ENCODE measurements around the gene TMEM151B.
"Not testable (repeated sequence)": the region's sequence is repeated elsewhere in the genome, so short reads cannot be mapped to it uniquely, and the experiment has no call there.

TMEM151B gene

GRCh38 chr6:44269921-44270525, at the start of gene TMEM151B:
Gene TMEM151B (plus strand): TSS chr6:44270450. CDS start chr6:44270743, 293 bp downstream.
- no peak for DNase-seq

GRCh38 chr6:44220913-44221290, 49.3 kb upstream of the TMEM151B start:
- DNase-seq: no peak

GRCh38 chr6:44221291-44221960, 48.8 kb upstream of the TMEM151B start:
- peak; percentile 90 for DNase-seq

GRCh38 chr6:44221961-44222335, 48.3 kb upstream of the TMEM151B start:
- no peak for DNase-seq

GRCh38 chr6:44222486-44223318, 47.5 kb upstream of the TMEM151B start:
- DNase-seq: no peak

- peak; percentile 93 for DNase-seq
Measured at GRCh38 chr6:44223319-44224028, 46.8 kb upstream of the TMEM151B start, which contains the start of gene SLC29A1. Gene SLC29A1 (plus strand): TSS chr6:44223595. CDS start chr6:44227314, 3,719 bp downstream.

- no peak for DNase-seq
Measured at GRCh38 chr6:44224029-44224964, 46.0 kb upstream of the TMEM151B start.

- no peak for DNase-seq
Measured at GRCh38 chr6:44224965-44225305, 45.3 kb upstream of the TMEM151B start.

- no peak for DNase-seq
Measured at GRCh38 chr6:44225579-44226325, 44.5 kb upstream of the TMEM151B start.

GRCh38 chr6:44226368-44227147, 43.7 kb upstream of the TMEM151B start:
- DNase-seq: no peak

- DNase-seq: no peak
Measured at GRCh38 chr6:44227148-44227793, 43.0 kb upstream of the TMEM151B start.

GRCh38 chr6:44228031-44228430, 42.2 kb upstream of the TMEM151B start:
- no peak for DNase-seq

GRCh38 chr6:44228433-44228832, 41.8 kb upstream of the TMEM151B start:
- no peak for DNase-seq

GRCh38 chr6:44228836-44229235, 41.4 kb upstream of the TMEM151B start:
- DNase-seq: no peak

GRCh38 chr6:44229376-44230033, 40.7 kb upstream of the TMEM151B start:
- no peak for DNase-seq

- DNase-seq: no peak
Measured at GRCh38 chr6:44230034-44230675, 40.1 kb upstream of the TMEM151B start.

- DNase-seq: not testable (repeated sequence)
Measured at GRCh38 chr6:44231426-44231825, 38.8 kb upstream of the TMEM151B start.

GRCh38 chr6:44232676-44233566, 37.3 kb upstream of the TMEM151B start:
- DNase-seq: no peak

Measured in activated effector memory CD4-positive, alpha-beta T cell treated with anti-CD3 and anti-CD28 coated beads, Interleukin-2, amount 50 U/mL, for 16 hours (primary cell).